ENCODE results near the gene MEF2D. TPM values are rescaled to one million over a fixed set of nuclear protein-coding genes. Genes with fewer than 3 reads are reported as not detected.

Gene MEF2D
- total RNA-seq, 1 experiment from 2014 or later, result 33.5 TPM

- intact Hi-C loops (cut with micrococcal nuclease; ENCODE audit: unreplicated experiment), result no loop called here
- Histone ChIP-seq H3K4me2 (no peak overlapping the region), H3K4me3 (no peak overlapping the region), H3K79me2 (ENCODE audit: low read depth) (no peaks in the 10 kb centered on the region), H3K9me2 (ENCODE audit: insufficient read depth) (no peaks in the 10 kb centered on the region), H3K36me3 (ENCODE audit: low read depth) (peaks cover 11% of the 10 kb centered on the region; the same call in 1 of the 2 replicates), H3K27me3 (ENCODE audit: insufficient read depth, low read depth) (no peaks in the 10 kb centered on the region), H3F3A (ENCODE audit: insufficient read depth, low read depth) (no peaks in the 10 kb centered on the region; the same call in 1 of the 2 replicates), H3K4me1 (replicated peaks; ENCODE audit: insufficient read depth) (peaks cover 11% of the 10 kb centered on the region), H2AFZ (no peak overlapping the region), H3K9me3 (ENCODE audit: insufficient read depth, low read depth) (no peaks in the 10 kb centered on the region), H4K20me1 (ENCODE audit: insufficient read depth) (no peaks in the 10 kb centered on the region; the same call in 1 of the 2 replicates), H3K27ac (no peak overlapping the region)
- DNase-seq, result no peak
- BruUV-seq (replicated peaks), result no TSS peak
- ChIA-PET POLR2A (ENCODE audit: unreplicated experiment) (no interaction called here), CTCF (no interaction called here)
- no peak for TF ChIP-seq CTCF (conservative IDR thresholded peaks at IDR 0.05)
- TF ChIP-seq EZH2 (IDR thresholded peaks at IDR 0.05; ENCODE audit: low read depth), result no peak
Measured at GRCh38 chr1:156540955-156541354, 40.4 kb upstream of the MEF2D start.

DNA sequence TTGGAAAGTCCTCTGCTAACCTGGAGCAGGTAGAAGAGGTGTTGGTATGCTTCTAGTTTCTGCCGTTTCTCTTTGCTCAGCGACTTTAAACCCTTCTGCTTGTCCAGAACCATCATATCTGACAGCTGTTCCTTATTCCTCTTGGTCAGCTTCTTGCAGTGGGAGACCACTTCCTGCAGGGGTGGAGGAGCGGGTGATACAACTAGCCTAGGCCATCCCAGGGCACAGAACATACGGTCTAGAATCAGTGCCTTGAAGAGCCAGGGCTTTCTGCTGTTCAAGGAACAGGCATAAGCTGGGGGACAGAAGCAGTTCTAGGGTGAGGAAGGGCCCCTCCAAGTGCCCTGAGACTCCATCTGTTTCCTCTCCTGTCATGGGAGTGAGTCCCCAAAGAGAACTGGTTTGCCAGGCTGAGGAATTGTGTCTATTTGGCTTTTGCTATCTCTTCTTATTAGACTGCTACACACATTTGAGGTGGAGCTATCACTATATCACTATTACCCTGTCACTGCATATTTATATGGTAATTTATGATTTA lies 39.3 kb upstream of the MEF2D start:
- Histone ChIP-seq H3K4me3 (no peak overlapping the region), H3K27me3 (ENCODE audit: insufficient read depth, low read depth) (no peaks in the 10 kb centered on the region), H2AFZ (no peak overlapping the region), H3F3A (ENCODE audit: insufficient read depth, low read depth) (no peaks in the 10 kb centered on the region; the same call in 1 of the 2 replicates), H3K4me1 (replicated peaks; ENCODE audit: insufficient read depth) (peaks cover 11% of the 10 kb centered on the region), H3K79me2 (ENCODE audit: low read depth) (no peaks in the 10 kb centered on the region), H3K4me2 (no peak overlapping the region), H3K36me3 (ENCODE audit: low read depth) (peaks cover 16% of the 10 kb centered on the region; the same call in 1 of the 2 replicates), H3K9me2 (ENCODE audit: insufficient read depth) (no peaks in the 10 kb centered on the region), H3K9me3 (ENCODE audit: insufficient read depth, low read depth) (no peaks in the 10 kb centered on the region), H4K20me1 (ENCODE audit: insufficient read depth) (no peaks in the 10 kb centered on the region; the same call in 1 of the 2 replicates), H3K27ac (no peak overlapping the region)
- BruUV-seq (replicated peaks), result no TSS peak
- POLR2A ChIA-PET (ENCODE audit: unreplicated experiment), result no interaction called here
- intact Hi-C loops (cut with micrococcal nuclease; ENCODE audit: unreplicated experiment), result no loop called here
- TF ChIP-seq EZH2 (IDR thresholded peaks at IDR 0.05; ENCODE audit: low read depth) (no peak), CTCF (conservative IDR thresholded peaks at IDR 0.05) (no peak)
- no peak for DNase-seq
- CTCF ChIA-PET, result no interaction called here

GRCh38 chr1:156538711-156539440 lies 38.3 kb upstream of the MEF2D start:
- no peak for TF ChIP-seq EZH2 (IDR thresholded peaks at IDR 0.05; ENCODE audit: low read depth)
- TF ChIP-seq CTCF (conservative IDR thresholded peaks at IDR 0.05), result no peak
- no peaks in the 10 kb centered on the region for H3K79me2 ChIP-seq (ENCODE audit: low read depth)
- ChIA-PET POLR2A (ENCODE audit: unreplicated experiment) (no interaction called here), CTCF (no interaction called here)
- intact Hi-C loops (cut with micrococcal nuclease; ENCODE audit: unreplicated experiment), result no loop called here
- H3K9me3 ChIP-seq (ENCODE audit: insufficient read depth, low read depth), result no peaks in the 10 kb centered on the region
- no peak overlapping the region for H3K27ac ChIP-seq
- no peak overlapping the region for H3K4me3 ChIP-seq
- H3K27me3 ChIP-seq (ENCODE audit: insufficient read depth, low read depth), result no peaks in the 10 kb centered on the region
- no peak for DNase-seq
- H3K4me1 ChIP-seq (replicated peaks; ENCODE audit: insufficient read depth), result peaks cover 11% of the 10 kb centered on the region
- H3K9me2 ChIP-seq (ENCODE audit: insufficient read depth), result no peaks in the 10 kb centered on the region
- no TSS peak for BruUV-seq (replicated peaks)
- no peak overlapping the region for H3K4me2 ChIP-seq
- H3F3A ChIP-seq (ENCODE audit: insufficient read depth, low read depth), result no peaks in the 10 kb centered on the region; the same call in 1 of the 2 replicates
- H4K20me1 ChIP-seq (ENCODE audit: insufficient read depth), result no peaks in the 10 kb centered on the region
- H2AFZ ChIP-seq, result no peak overlapping the region
- H3K36me3 ChIP-seq (ENCODE audit: low read depth), result peaks cover 23% of the 10 kb centered on the region; the same call in 1 of the 2 replicates
